ENCODE results near the gene NTM.

DNA sequence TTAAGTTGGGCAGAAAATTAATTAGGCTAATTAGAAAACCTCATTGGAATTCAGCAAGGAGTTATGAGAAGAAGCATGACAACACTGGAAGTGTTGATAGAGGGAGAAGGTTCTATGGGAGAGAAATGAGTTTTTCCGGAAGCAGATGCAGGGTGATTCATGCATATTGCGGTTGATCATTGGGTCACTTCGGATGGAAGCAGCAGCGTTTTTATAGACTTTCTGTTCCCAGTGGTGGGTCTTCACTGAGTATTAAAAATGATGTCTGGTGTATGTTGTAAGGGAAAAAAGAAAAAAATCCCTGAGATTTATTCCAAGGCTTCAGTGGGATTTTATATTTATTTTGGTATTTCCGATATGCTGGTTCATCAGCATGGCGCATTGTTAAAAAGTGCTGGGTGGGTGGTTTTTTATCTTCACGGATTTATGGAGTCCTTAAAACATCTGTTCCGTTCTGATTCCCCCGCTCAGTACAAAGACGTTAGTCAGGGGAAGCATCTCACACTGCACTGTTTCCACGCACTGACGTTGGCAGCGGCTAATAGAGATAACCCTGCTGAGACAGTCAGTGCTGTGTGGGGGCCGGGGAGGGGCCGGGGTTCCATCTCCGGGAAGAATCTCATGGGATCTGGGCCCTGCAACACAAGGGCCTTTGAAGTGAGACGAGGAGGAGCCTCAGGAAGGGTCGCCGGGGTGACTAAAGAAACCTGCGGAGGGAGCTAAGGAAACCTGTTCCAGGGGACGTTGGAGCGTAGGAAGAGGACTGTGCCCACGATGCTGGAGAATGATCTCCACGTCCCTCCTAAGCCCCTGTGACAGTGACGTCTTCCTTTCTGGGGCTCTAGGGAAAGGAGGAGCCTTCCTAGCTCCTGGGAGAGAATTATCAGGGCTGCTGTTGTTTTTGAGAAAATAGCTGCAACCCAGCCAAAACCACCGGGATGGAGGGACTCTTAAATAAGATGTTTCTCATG, 390.0 kb downstream of the NTM start:
- TF ChIP-seq CTCF (conservative IDR thresholded peaks at IDR 0.05; ENCODE audit: low read length) (no peak), EZH2phosphoT487 (IDR thresholded peaks at IDR 0.05; ENCODE audit: borderline replicate concordance) (no peak)

Measured in Loucy (cell line).